CD4-positive, CD25-positive, alpha-beta regulatory T cell (primary cell): ENCODE results near the gene DPYSL4. TPM values are rescaled to one million over a fixed set of nuclear protein-coding genes. Genes with fewer than 3 reads are reported as not detected.

Experiments
- ATAC-seq, 2 donors: fragments of 150-1000 bp; cut with Tn5 transposase; one replicate each; pipeline ENCODE4 v1.10.0; 2021; ENCODE audit warnings: low read depth in 2 of 2, moderate number of reproducible peaks in 2 of 2, moderate library complexity in 1 of 2
- DNase-seq, 3 donors: peaks; one replicate each; pipeline versions ENCODE4 v3.0.0 to v3.0.0-alpha.2; 2012 to 2022; ENCODE audit warnings: mixed read lengths in 1 of 3
- H3K27ac ChIP-seq: one replicate; pipeline ENCODE4 v1.7.0; 2013; ENCODE audit warnings: mild to moderate bottlenecking, low read length; ENCODE audit not compliant: insufficient read depth, poor library complexity, severe bottlenecking
- H3K27me3 ChIP-seq: one replicate; pipeline ENCODE4 v1.7.0; 2013; ENCODE audit warnings: low read length; ENCODE audit not compliant: control insufficient read depth, insufficient read depth
- H3K36me3 ChIP-seq: one replicate; pipeline ENCODE4 v1.7.0; 2013; ENCODE audit warnings: mild to moderate bottlenecking, low read length, moderate library complexity; ENCODE audit not compliant: control insufficient read depth, insufficient read depth
- H3K4me1 ChIP-seq: 2 replicates; pipeline ENCODE4 v1.7.0; 2013; ENCODE audit warnings: mild to moderate bottlenecking, low read length; ENCODE audit not compliant: insufficient read depth, control insufficient read depth, poor library complexity, severe bottlenecking
- H3K4me3 ChIP-seq: one replicate; pipeline ENCODE4 v1.7.0; 2013; ENCODE audit warnings: low read depth, mild to moderate bottlenecking, low read length, moderate library complexity
- H3K9me3 ChIP-seq, 2 experiments: 1 replicate in 1 of 2; 2 replicates in 1 of 2; pipeline ENCODE4 v1.7.0; 2013; ENCODE audit warnings: low read length in 2 of 2, mild to moderate bottlenecking in 1 of 2, moderate library complexity in 1 of 2; ENCODE audit not compliant: control insufficient read depth in 2 of 2
- H3K27ac Mint-ChIP-seq, 3 donors: one replicate each; pipeline ENCODE4 v1.8.0; 2020 to 2022; ENCODE audit warnings: mild to moderate bottlenecking in 3 of 3, mixed read lengths in 3 of 3, moderate library complexity in 2 of 3
- H3K27me3 Mint-ChIP-seq: one replicate; pipeline ENCODE4 v1.8.0; 2022; ENCODE audit warnings: mild to moderate bottlenecking, mixed read lengths
- H3K36me3 Mint-ChIP-seq: one replicate; pipeline ENCODE4 v1.8.0; 2020; ENCODE audit warnings: mixed read lengths
- H3K4me1 Mint-ChIP-seq, 4 donors: one replicate each; pipeline ENCODE4 v1.8.0; 2020 to 2022; ENCODE audit warnings: mixed read lengths in 4 of 4, mild to moderate bottlenecking in 1 of 4
- H3K4me3 Mint-ChIP-seq, 4 donors: one replicate each; pipeline ENCODE4 v1.8.0; 2020 to 2022; ENCODE audit warnings: mild to moderate bottlenecking in 4 of 4, mixed read lengths in 4 of 4, moderate library complexity in 3 of 4
- H3K9me3 Mint-ChIP-seq, 7 donors: one replicate each; pipeline ENCODE4 v1.8.0; 2020 to 2022; ENCODE audit warnings: mixed read lengths in 7 of 7, mild to moderate bottlenecking in 3 of 7, moderate library complexity in 2 of 7
- polyA plus RNA-seq, 4 donors: library from polyadenylated mRNA; unstranded; fragments of 300-500 nt; fragmentation: Illumina TruSeq; gene quantifications; one replicate each; pipeline ENCODE4 v1.2.3, GENCODE V29; 2021
- total RNA-seq: library from RNA; stranded (reverse); gene quantifications from one replicate; pipeline ENCODE4 v1.2.3, GENCODE V29; 2022

The DPYSL4 gene
- total and polyA plus RNA-seq, 5 donors from 2014 or later = 1.2 to 1.9 TPM; not detected in 3

- H3K27ac Mint-ChIP-seq = no peak overlapping the region
- Histone ChIP-seq H3K4me1 (no peaks in the 10 kb centered on the region), H3K36me3 (no peaks in the 10 kb centered on the region), H3K27ac (no peak overlapping the region), H3K9me3 (no peaks in the 10 kb centered on the region), H3K4me3 (no peak overlapping the region), H3K27me3 (no peaks in the 10 kb centered on the region)
- no peak for DNase-seq
- ATAC-seq = no peak
- H3K36me3 Mint-ChIP-seq = no peaks in the 10 kb centered on the region
- H3K4me1 Mint-ChIP-seq = no peaks in the 10 kb centered on the region
- H3K4me3 Mint-ChIP-seq = no peak overlapping the region
- H3K27me3 Mint-ChIP-seq = no peaks in the 10 kb centered on the region
- no peaks in the 10 kb centered on the region for H3K9me3 Mint-ChIP-seq
Observed at GRCh38 chr10:132141526-132142395, 45.0 kb upstream of the DPYSL4 start.

- Mint-ChIP-seq H3K36me3 (no peaks in the 10 kb centered on the region), H3K4me1 (no peaks in the 10 kb centered on the region), H3K9me3 (no peaks in the 10 kb centered on the region), H3K27ac (no peak overlapping the region), H3K27me3 (no peaks in the 10 kb centered on the region), H3K4me3 (no peak overlapping the region)
- no peak overlapping the region for H3K4me3 ChIP-seq
- H3K4me1 ChIP-seq = no peaks in the 10 kb centered on the region
- peak; percentile 33 to 40 for ATAC-seq
- no peak overlapping the region for H3K27ac ChIP-seq
- no peaks in the 10 kb centered on the region for H3K9me3 ChIP-seq
- no peaks in the 10 kb centered on the region for H3K36me3 ChIP-seq
- peak; percentile 20 to 31 (median 21) for DNase-seq
- H3K27me3 ChIP-seq = no peaks in the 10 kb centered on the region
Observed at GRCh38 chr10:132142396-132143161, 44.2 kb upstream of the DPYSL4 start.

- Histone ChIP-seq H3K4me1 (no peaks in the 10 kb centered on the region), H3K4me3 (no peak overlapping the region), H3K27ac (no peak overlapping the region), H3K36me3 (no peaks in the 10 kb centered on the region), H3K9me3 (no peaks in the 10 kb centered on the region), H3K27me3 (no peaks in the 10 kb centered on the region)
- peaks cover 0 to 2% (median 0%) of the 10 kb centered on the region in 4 donors for H3K4me1 Mint-ChIP-seq
- H3K27me3 Mint-ChIP-seq = no peaks in the 10 kb centered on the region
- H3K9me3 Mint-ChIP-seq = no peaks in the 10 kb centered on the region
- H3K4me3 Mint-ChIP-seq = no peak overlapping the region
- no peaks in the 10 kb centered on the region for H3K36me3 Mint-ChIP-seq
- DNase-seq (no peak), ATAC-seq (no peak)
- H3K27ac Mint-ChIP-seq = no peak overlapping the region
Observed at GRCh38 chr10:132143162-132143561, 43.6 kb upstream of the DPYSL4 start.

- no peak overlapping the region for H3K27ac Mint-ChIP-seq
- Histone ChIP-seq H3K4me3 (no peak overlapping the region), H3K36me3 (no peaks in the 10 kb centered on the region), H3K9me3 (no peaks in the 10 kb centered on the region), H3K27ac (no peak overlapping the region), H3K4me1 (no peaks in the 10 kb centered on the region), H3K27me3 (no peaks in the 10 kb centered on the region)
- DNase-seq (no peak), ATAC-seq (no peak)
- H3K4me3 Mint-ChIP-seq = no peak overlapping the region
- H3K4me1 Mint-ChIP-seq = peaks cover 0 to 2% (median 0%) of the 10 kb centered on the region in 4 donors
- no peaks in the 10 kb centered on the region for H3K36me3 Mint-ChIP-seq
- no peaks in the 10 kb centered on the region for H3K9me3 Mint-ChIP-seq
- H3K27me3 Mint-ChIP-seq = no peaks in the 10 kb centered on the region
Observed at GRCh38 chr10:132144086-132144485, 42.7 kb upstream of the DPYSL4 start.

GRCh38 chr10:132145002-132145401, 41.7 kb upstream of the DPYSL4 start:
- H3K27ac ChIP-seq = no peak overlapping the region
- peaks cover 0 to 2% (median 0%) of the 10 kb centered on the region in 4 donors for H3K4me1 Mint-ChIP-seq
- H3K4me1 ChIP-seq = no peaks in the 10 kb centered on the region
- no peaks in the 10 kb centered on the region for H3K9me3 Mint-ChIP-seq
- ATAC-seq (no peak), DNase-seq (no peak)
- H3K27me3 ChIP-seq = no peaks in the 10 kb centered on the region
- H3K4me3 Mint-ChIP-seq = no peak overlapping the region
- H3K27ac Mint-ChIP-seq = no peak overlapping the region
- H3K4me3 ChIP-seq = no peak overlapping the region
- no peaks in the 10 kb centered on the region for H3K9me3 ChIP-seq
- H3K27me3 Mint-ChIP-seq = no peaks in the 10 kb centered on the region
- no peaks in the 10 kb centered on the region for H3K36me3 Mint-ChIP-seq
- H3K36me3 ChIP-seq = no peaks in the 10 kb centered on the region

GRCh38 chr10:132145521-132146185, 41.1 kb upstream of the DPYSL4 start:
- no peak for ATAC-seq

GRCh38 chr10:132146271-132146671, 40.5 kb upstream of the DPYSL4 start:
- Histone ChIP-seq H3K4me3 (no peak overlapping the region), H3K9me3 (no peaks in the 10 kb centered on the region), H3K36me3 (no peaks in the 10 kb centered on the region), H3K27ac (no peak overlapping the region), H3K4me1 (no peaks in the 10 kb centered on the region), H3K27me3 (no peaks in the 10 kb centered on the region)
- no peak for ATAC-seq
- Mint-ChIP-seq H3K36me3 (no peaks in the 10 kb centered on the region), H3K27ac (no peak overlapping the region), H3K4me1 (peaks cover 0 to 2% (median 0%) of the 10 kb centered on the region in 4 donors), H3K27me3 (no peaks in the 10 kb centered on the region), H3K9me3 (no peaks in the 10 kb centered on the region), H3K4me3 (no peak overlapping the region)
- DNase-seq = no peak

More at GRCh38 chr10:132145521-132146185, 41.1 kb upstream of the DPYSL4 start:
- no peaks in the 10 kb centered on the region for H3K36me3 ChIP-seq
- no peak overlapping the region for H3K4me3 ChIP-seq
- Mint-ChIP-seq H3K4me3 (no peak overlapping the region), H3K27ac (no peak overlapping the region), H3K27me3 (no peaks in the 10 kb centered on the region), H3K9me3 (no peaks in the 10 kb centered on the region), H3K4me1 (peaks cover 0 to 2% (median 0%) of the 10 kb centered on the region in 4 donors), H3K36me3 (no peaks in the 10 kb centered on the region)
- H3K9me3 ChIP-seq = no peaks in the 10 kb centered on the region
- no peaks in the 10 kb centered on the region for H3K27me3 ChIP-seq
- DNase-seq = no peak
- H3K27ac ChIP-seq = no peak overlapping the region
- no peaks in the 10 kb centered on the region for H3K4me1 ChIP-seq
